Renal pelvis (tissue), 4 donors: ENCODE results near the gene FBLN1. TPM values are rescaled to one million over a fixed set of nuclear protein-coding genes. Genes with fewer than 3 reads are reported as not detected.

Experiments used
- DNase-seq: peaks from one replicate; pipeline ENCODE4 v3.0.0-alpha.2; 2013
- polyA plus RNA-seq, 3 donors: library from polyadenylated mRNA; unstranded; fragments of 120-200 nt; gene quantifications; one replicate each; pipeline ENCODE4 v1.2.1, GENCODE V29; 2013; ENCODE audit not compliant: insufficient read length in 3 of 3

The FBLN1 gene
- polyA plus RNA-seq, 3 donors: 93.3 to 158 (median 115) TPM

- no peak for DNase-seq
Measured at GRCh38 chr22:45497351-45498145, 5.1 kb upstream of the FBLN1 start.

- no peak for DNase-seq
Measured at GRCh38 chr22:45499746-45500145, 2.9 kb upstream of the FBLN1 start.

GRCh38 chr22:45503050-45503815, 550 bp downstream of the FBLN1 start:
- DNase-seq: no peak

GRCh38 chr22:45503816-45504372, 1.2 kb downstream of the FBLN1 start:
- peak; percentile 35 for DNase-seq

GRCh38 chr22:45504373-45505341, 2.0 kb downstream of the FBLN1 start:
- DNase-seq: no peak

GRCh38 chr22:45505991-45506747, 3.5 kb downstream of the FBLN1 start:
- DNase-seq: no peak

GRCh38 chr22:45506816-45507360, 4.2 kb downstream of the FBLN1 start:
- no peak for DNase-seq

- DNase-seq: no peak
Measured at GRCh38 chr22:45507798-45508197, 5.1 kb downstream of the FBLN1 start.

- DNase-seq: no peak
Measured at GRCh38 chr22:45508814-45509213, 6.1 kb downstream of the FBLN1 start.

- DNase-seq: no peak
Measured at GRCh38 chr22:45510376-45511232, 7.9 kb downstream of the FBLN1 start.

GRCh38 chr22:45511847-45512261, 9.2 kb downstream of the FBLN1 start:
- peak; percentile 73 for DNase-seq

- no peak for DNase-seq
Measured at GRCh38 chr22:45512363-45512762, 9.7 kb downstream of the FBLN1 start.

- DNase-seq: no peak
Measured at GRCh38 chr22:45515676-45516075, 13.0 kb downstream of the FBLN1 start.

- no peak for DNase-seq
Measured at GRCh38 chr22:45516163-45516562, 13.5 kb downstream of the FBLN1 start.

- no peak for DNase-seq
Measured at GRCh38 chr22:45516923-45517675, 14.4 kb downstream of the FBLN1 start.

GRCh38 chr22:45518136-45518535, 15.5 kb downstream of the FBLN1 start:
- no peak for DNase-seq

- DNase-seq: no peak
Measured at GRCh38 chr22:45518580-45518991, 15.9 kb downstream of the FBLN1 start.

GRCh38 chr22:45521178-45521577, 18.5 kb downstream of the FBLN1 start:
- no peak for DNase-seq

GRCh38 chr22:45522462-45522861, 19.8 kb downstream of the FBLN1 start:
- no peak for DNase-seq
